Measurements from ENCODE around the gene SBK3. TPM values are rescaled to one million over a fixed set of nuclear protein-coding genes. Genes with fewer than 3 reads are reported as not detected.
A peak's percentile ranks its signal among the peaks of the same experiment; 100 is the strongest.

The SBK3 gene
- total RNA-seq, 1 donor from 2014 or later = 3.3 TPM

GRCh38 chr19:55567708-55568328, 22.5 kb upstream of the SBK3 start:
- Mint-ChIP-seq H3K27me3 (ENCODE audit: insufficient read depth, low read depth) (peaks cover 2% of the 10 kb centered on the region), H3K4me3 (no peak overlapping the region), H3K27ac (no peak overlapping the region), H3K4me1 (peaks cover 17% of the 10 kb centered on the region), H3K36me3 (no peaks in the 10 kb centered on the region), H3K9me3 (no peaks in the 10 kb centered on the region)
- DNase-seq (ENCODE audit: low spot score) = no peak
- Histone ChIP-seq H4K20me1 (ENCODE audit: low read depth) (no peaks in the 10 kb centered on the region), H3K27me3 (no peaks in the 10 kb centered on the region), H3K9me3 (ENCODE audit: low read depth) (no peaks in the 10 kb centered on the region), H3K4me1 (no peaks in the 10 kb centered on the region), H3K4me3 (no peak overlapping the region), H3K79me2 (ENCODE audit: low read depth) (no peaks in the 10 kb centered on the region), H3F3A (ENCODE audit: low read depth) (no peaks in the 10 kb centered on the region), H3K4me2 (no peak overlapping the region), H3K9ac (no peak overlapping the region), H2AFZ (replicated peaks) (no peak overlapping the region), H3K36me3 (no peaks in the 10 kb centered on the region), H3K27ac (no peak overlapping the region)
- TF ChIP-seq CTCF (IDR thresholded peaks at IDR 0.05) (no peak), EZH2 (IDR thresholded peaks at IDR 0.05) (no peak), EZH2phosphoT487 (IDR thresholded peaks at IDR 0.05) (no peak)

GRCh38 chr19:55566823-55567222, 21.5 kb upstream of the SBK3 start:
- no peak overlapping the region for H3K4me2 ChIP-seq
- TF ChIP-seq EZH2phosphoT487 (IDR thresholded peaks at IDR 0.05) (no peak), EZH2 (IDR thresholded peaks at IDR 0.05) (no peak)
- Mint-ChIP-seq H3K27me3 (ENCODE audit: insufficient read depth, low read depth) (peaks cover 2% of the 10 kb centered on the region), H3K4me3 (no peak overlapping the region), H3K9me3 (no peaks in the 10 kb centered on the region), H3K36me3 (no peaks in the 10 kb centered on the region), H3K27ac (peak overlapping the region; percentile 64), H3K4me1 (peaks cover 17% of the 10 kb centered on the region)
- H3K27ac ChIP-seq = no peak overlapping the region
- H4K20me1 ChIP-seq (ENCODE audit: low read depth) = no peaks in the 10 kb centered on the region
- no peaks in the 10 kb centered on the region for H3F3A ChIP-seq (ENCODE audit: low read depth)
- no peak overlapping the region for H2AFZ ChIP-seq (replicated peaks)
- no peak overlapping the region for H3K9ac ChIP-seq
- H3K4me3 ChIP-seq = no peak overlapping the region
- DNase-seq (ENCODE audit: low spot score) = no peak
- no peaks in the 10 kb centered on the region for H3K79me2 ChIP-seq (ENCODE audit: low read depth)
- no peaks in the 10 kb centered on the region for H3K36me3 ChIP-seq
- H3K27me3 ChIP-seq = no peaks in the 10 kb centered on the region
- no peaks in the 10 kb centered on the region for H3K4me1 ChIP-seq
- H3K9me3 ChIP-seq (ENCODE audit: low read depth) = no peaks in the 10 kb centered on the region

GRCh38 chr19:55563261-55563690, 17.9 kb upstream of the SBK3 start:
- no peaks in the 10 kb centered on the region for H4K20me1 ChIP-seq (ENCODE audit: low read depth)
- no peak overlapping the region for H3K9ac ChIP-seq
- H3K4me2 ChIP-seq = no peak overlapping the region
- H3K4me1 ChIP-seq = no peaks in the 10 kb centered on the region
- H3K36me3 ChIP-seq = no peaks in the 10 kb centered on the region
- no peaks in the 10 kb centered on the region for H3K79me2 ChIP-seq (ENCODE audit: low read depth)
- no peak overlapping the region for H3K4me3 ChIP-seq
- no peak for TF ChIP-seq EZH2 (IDR thresholded peaks at IDR 0.05)
- TF ChIP-seq CTCF (IDR thresholded peaks at IDR 0.05) = no peak
- TF ChIP-seq EZH2phosphoT487 (IDR thresholded peaks at IDR 0.05) = no peak
- Mint-ChIP-seq H3K36me3 (no peaks in the 10 kb centered on the region), H3K4me1 (peaks cover 17% of the 10 kb centered on the region), H3K9me3 (no peaks in the 10 kb centered on the region), H3K27me3 (ENCODE audit: insufficient read depth, low read depth) (peaks cover 6% of the 10 kb centered on the region), H3K4me3 (no peak overlapping the region), H3K27ac (peak overlapping the region; percentile 90)
- no peaks in the 10 kb centered on the region for H3K9me3 ChIP-seq (ENCODE audit: low read depth)
- peak overlapping the region; percentile 26 for H2AFZ ChIP-seq (replicated peaks)
- H3K27me3 ChIP-seq = no peaks in the 10 kb centered on the region
- no peaks in the 10 kb centered on the region for H3F3A ChIP-seq (ENCODE audit: low read depth)
- no peak overlapping the region for H3K27ac ChIP-seq
- no peak for DNase-seq (ENCODE audit: low spot score)

- H3K4me2 ChIP-seq = no peak overlapping the region
- H3K4me1 ChIP-seq = peaks cover 9% of the 10 kb centered on the region
- no peaks in the 10 kb centered on the region for H3K27me3 ChIP-seq
- H3K4me1 Mint-ChIP-seq = peaks cover 36% of the 10 kb centered on the region
- DNase-seq (ENCODE audit: low spot score) = no peak
- no peak overlapping the region for H3K27ac ChIP-seq
- H3K4me3 ChIP-seq = no peak overlapping the region
- no peak overlapping the region for H3K4me3 Mint-ChIP-seq
- no peak overlapping the region for H2AFZ ChIP-seq (replicated peaks)
- peak overlapping the region; percentile 42 for H3K27ac Mint-ChIP-seq
- no peaks in the 10 kb centered on the region for H3K9me3 Mint-ChIP-seq
- peaks cover 9% of the 10 kb centered on the region for H3F3A ChIP-seq (ENCODE audit: low read depth)
- no peaks in the 10 kb centered on the region for H4K20me1 ChIP-seq (ENCODE audit: low read depth)
- peaks cover 13% of the 10 kb centered on the region for H3K27me3 Mint-ChIP-seq (ENCODE audit: insufficient read depth, low read depth)
- no peak overlapping the region for H3K9ac ChIP-seq
- H3K36me3 Mint-ChIP-seq = no peaks in the 10 kb centered on the region
- TF ChIP-seq EZH2 (IDR thresholded peaks at IDR 0.05) = no peak
- H3K9me3 ChIP-seq (ENCODE audit: low read depth) = no peaks in the 10 kb centered on the region
- H3K36me3 ChIP-seq = no peaks in the 10 kb centered on the region
- no peaks in the 10 kb centered on the region for H3K79me2 ChIP-seq (ENCODE audit: low read depth)
Observed at GRCh38 chr19:55559684-55560083, 14.3 kb upstream of the SBK3 start.

Data from neural progenitor cell (in vitro differentiated cells).